ENCODE results near the gene SLFN14.

DNA sequence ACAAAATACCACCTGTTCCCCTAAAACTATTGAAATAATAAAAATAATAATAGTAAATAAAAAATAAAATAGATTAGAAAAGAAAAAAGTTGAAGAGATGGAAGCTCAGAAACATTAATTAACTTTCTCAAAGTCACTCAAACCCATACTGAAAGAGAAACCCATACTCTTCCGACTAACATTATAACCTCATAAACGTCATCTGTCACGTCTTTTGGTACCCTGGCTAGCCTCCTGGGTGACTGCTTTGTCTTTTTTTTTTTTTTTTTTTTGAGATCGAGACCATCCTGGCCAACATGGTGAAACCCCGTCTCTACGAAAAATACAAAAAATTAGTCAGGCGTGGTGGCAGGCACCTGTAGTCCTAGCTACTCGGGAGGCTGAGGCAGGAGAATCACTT, 30.8 kb downstream of the SLFN14 start:
- TF ChIP-seq CTCF (conservative IDR thresholded peaks at IDR 0.05 in 1 of 2, IDR thresholded peaks at IDR 0.05 in 1 of 2; ENCODE audit: extremely low read depth in 1 of 2, insufficient read depth in 1 of 2, low read depth in 1 of 2, low read length in 2 of 2) (no peak), EZH2 (IDR thresholded peaks at IDR 0.05; ENCODE audit: borderline replicate concordance, low read length) (no peak)
